ENCODE measurements around the gene RAN. TPM values are rescaled to one million over a fixed set of nuclear protein-coding genes. Genes with fewer than 3 reads are reported as not detected.

Gene RAN
- 395 and 639 TPM in 2 replicates for total RNA-seq

DNA sequence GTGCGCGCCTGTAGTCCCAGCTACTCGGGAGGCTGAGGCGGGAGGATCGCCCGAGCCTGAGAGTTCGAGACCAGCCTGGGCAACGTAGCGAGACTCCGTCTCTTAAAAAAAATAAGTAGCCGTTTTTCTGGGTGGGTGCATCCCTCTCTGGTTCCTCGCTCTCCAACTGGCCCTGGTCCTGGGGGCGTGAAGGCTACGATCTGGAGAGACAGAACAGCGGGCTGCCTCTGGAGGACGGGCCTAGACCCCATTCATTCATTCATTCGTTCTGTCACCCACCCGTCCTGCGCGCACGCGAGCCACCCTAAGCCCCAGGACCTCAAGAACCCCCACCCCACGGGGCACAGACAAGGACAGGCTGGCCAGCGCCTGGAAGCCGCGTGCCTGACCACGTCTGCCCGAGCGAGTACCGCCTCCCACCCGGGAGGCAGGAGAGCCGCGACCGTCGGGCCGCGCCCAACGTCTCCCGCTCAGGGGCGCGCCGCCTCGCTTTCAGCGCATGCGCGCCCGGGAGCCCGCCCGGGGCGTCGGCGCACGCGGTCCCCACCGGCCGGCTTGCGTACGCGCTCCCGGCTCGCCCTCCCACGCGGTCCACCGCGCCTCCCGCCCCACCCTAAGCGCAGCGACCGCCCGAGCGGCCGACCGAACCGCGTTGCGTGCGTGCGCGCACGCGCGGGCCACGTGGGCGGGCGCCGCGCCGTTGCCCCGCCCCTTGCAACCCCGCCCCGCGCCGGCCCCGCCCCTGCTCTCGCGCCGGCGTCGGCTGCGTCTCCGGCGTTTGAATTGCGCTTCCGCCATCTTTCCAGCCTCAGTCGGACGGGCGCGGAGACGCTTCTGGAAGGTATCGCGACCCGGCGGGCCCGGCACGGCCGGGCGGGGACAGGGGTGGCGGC is at the start of gene RAN:
RAN (plus strand) TSS at position 781 of the 893 bp plus-strand sequence. CDS start 528 bp downstream, outside the sequence.

DNA sequence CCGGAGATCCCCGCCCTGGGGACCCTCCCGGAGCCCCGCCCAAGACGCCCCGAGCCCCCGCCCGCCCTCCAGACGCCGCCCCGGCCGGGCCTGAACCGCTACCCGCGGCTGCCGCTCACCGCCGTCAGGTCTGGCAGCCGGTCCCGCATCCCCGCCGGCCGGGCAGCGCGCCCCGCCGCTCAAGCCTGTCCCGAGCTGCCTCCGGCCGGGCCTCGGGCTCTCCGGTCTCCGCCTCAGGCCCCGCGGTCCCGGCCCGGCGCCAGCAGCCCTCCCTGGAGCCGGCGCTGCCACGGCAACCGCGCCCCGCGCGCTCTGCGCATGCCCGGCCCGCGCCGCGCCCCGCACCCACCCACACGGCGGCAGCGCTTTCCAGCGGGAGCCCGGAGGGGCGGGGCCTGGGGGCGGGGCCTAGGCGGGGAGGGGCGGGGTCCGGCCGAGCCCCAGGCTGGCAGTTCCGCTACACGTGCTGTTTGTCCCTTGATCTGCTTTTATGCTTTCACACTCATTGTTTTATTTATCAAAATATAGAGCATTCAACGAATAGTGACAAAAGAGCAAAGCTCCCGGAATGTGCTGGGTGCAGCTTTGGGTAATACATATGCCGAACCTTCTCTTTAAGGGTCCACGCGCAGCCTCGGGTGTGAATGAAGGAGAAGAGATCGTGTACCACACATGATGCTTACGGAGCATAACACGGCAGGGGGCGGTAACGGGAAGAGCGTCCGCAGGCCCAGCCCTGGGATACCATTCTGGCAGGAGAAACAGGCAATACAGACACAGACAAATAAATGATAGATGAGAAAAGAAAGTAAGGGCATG is 32.7 kb upstream of the RAN start, which contains the start of gene STX2:
STX2 (minus strand) TSS at position 300 of the 819 bp plus-strand sequence; CDS start at position 149, 151 bp downstream.

Other genes starting within 250 kb of the RAN start
- gene RIMBP2, start 155.8 kb upstream of the RAN start, total RNA-seq: not detected in 2 replicates
- 21.6 and 27.1 TPM in 2 replicates for gene STX2, start 32.8 kb upstream of the RAN start, total RNA-seq
- 0.26 and 0.33 TPM in 2 replicates for gene ADGRD1, start 81.8 kb downstream of the RAN start, total RNA-seq